Activated CD8-positive, alpha-beta T cell treated with anti-CD3 and anti-CD28 coated beads, Interleukin-2, amount 10 ng/mL, durations not matched to agents 7 days and 5 days (primary cell): Measurements from ENCODE around the gene SNCA. TPM values are rescaled to one million over a fixed set of nuclear protein-coding genes. Genes with fewer than 3 reads are reported as not detected.

ENCODE experiments used
- ATAC-seq: fragments of 150-1000 bp; cut with Tn5 transposase; one replicate; pipeline ENCODE4 v1.10.0; 2021; ENCODE audit warnings: moderate library complexity
- CTCF ChIA-PET: fragments of 350-600 bp; sonication (Branson Sonifier 250); formaldehyde crosslinking; loops from one replicate; lab custom pipeline; 2021; ENCODE audit warnings: antibody characterized with exemption; lab: Charles Lee
- POLR2A ChIA-PET: fragments of 350-600 bp; sonication (Branson Sonifier 250); formaldehyde crosslinking; loops from one replicate; lab custom pipeline; 2021; ENCODE audit warnings: antibody characterized with exemption; lab: Charles Lee
- DNase-seq: peaks from one replicate; pipeline ENCODE4 v3.0.0-alpha.2; 2020
- H3K27ac Mint-ChIP-seq: one replicate; pipeline ENCODE4 v1.8.0; 2021; ENCODE audit warnings: mild to moderate bottlenecking, mixed read lengths
- H3K27me3 Mint-ChIP-seq: one replicate; pipeline ENCODE4 v1.8.0; 2021; ENCODE audit warnings: low read depth, mixed read lengths
- H3K36me3 Mint-ChIP-seq: one replicate; pipeline ENCODE4 v1.8.0; 2021; ENCODE audit warnings: low read depth, mixed read lengths
- H3K4me1 Mint-ChIP-seq: one replicate; pipeline ENCODE4 v1.8.0; 2021; ENCODE audit warnings: low read depth, mixed read lengths
- H3K4me3 Mint-ChIP-seq: one replicate; pipeline ENCODE4 v1.8.0; 2021; ENCODE audit warnings: mild to moderate bottlenecking, mixed read lengths
- H3K9me3 Mint-ChIP-seq: one replicate; pipeline ENCODE4 v1.8.0; 2022; ENCODE audit warnings: mixed read lengths; ENCODE audit not compliant: insufficient read depth
- total RNA-seq, 2 experiments: library from RNA; stranded (reverse); gene quantifications; one replicate each; pipeline ENCODE4 v1.2.3, GENCODE V29; 2021

SNCA gene
- 1 to 10 TPM; 3.8 to 4.3 TPM for total RNA-seq

GRCh38 chr4:89836897-89837384 is at the start of gene SNCA:
Gene SNCA, minus strand, starts transcription at chr4:89837161. Its CDS starts 1,494 bp downstream, at chr4:89835667.
- H3K4me1 Mint-ChIP-seq: peaks cover 30% of the 10 kb centered on the region
- H3K27me3 Mint-ChIP-seq: peaks cover 58% of the 10 kb centered on the region
- H3K36me3 Mint-ChIP-seq: peaks cover 3% of the 10 kb centered on the region
- peak within 1 kb of the TSS; percentile 72 for H3K4me3 Mint-ChIP-seq
- peak; percentile 35 for DNase-seq
- H3K27ac Mint-ChIP-seq: no peak within 1 kb of the TSS
- ATAC-seq: peak; percentile 75
- ChIA-PET POLR2A (no interaction called here), CTCF (no interaction called here)
- no peaks in the 10 kb centered on the region for H3K9me3 Mint-ChIP-seq

- Mint-ChIP-seq H3K27ac (no peak overlapping the region), H3K4me3 (no peak overlapping the region), H3K4me1 (no peaks in the 10 kb centered on the region), H3K9me3 (no peaks in the 10 kb centered on the region), H3K36me3 (no peaks in the 10 kb centered on the region), H3K27me3 (peaks cover 12% of the 10 kb centered on the region)
- ATAC-seq (no peak), DNase-seq (no peak)
- POLR2A ChIA-PET: no interaction called here
- CTCF ChIA-PET: interaction anchor here (0.9 to 1.3 kb wide), 3 partner anchors 10 to 393 kb away, joined by 3 to 5 read pairs (median 4); partner anchors contain the start of gene MMRN1
Measured at GRCh38 chr4:89879215-89879614, 42.3 kb upstream of the SNCA start.

- H3K27me3 Mint-ChIP-seq: peaks cover 12% of the 10 kb centered on the region
- ATAC-seq (no peak), DNase-seq (no peak)
- H3K4me3 Mint-ChIP-seq: no peak overlapping the region
- no peaks in the 10 kb centered on the region for H3K36me3 Mint-ChIP-seq
- ChIA-PET CTCF (interaction anchor here (0.9 to 1.3 kb wide), 3 partner anchors 10 to 393 kb away, joined by 3 to 5 read pairs (median 4); partner anchors contain the start of gene MMRN1), POLR2A (no interaction called here)
- no peak overlapping the region for H3K27ac Mint-ChIP-seq
- H3K9me3 Mint-ChIP-seq: no peaks in the 10 kb centered on the region
- H3K4me1 Mint-ChIP-seq: no peaks in the 10 kb centered on the region
Measured at GRCh38 chr4:89878611-89879010, 41.6 kb upstream of the SNCA start.

- no peak for ATAC-seq
- CTCF ChIA-PET: no interaction called here
Measured at GRCh38 chr4:89876548-89876947, 39.6 kb upstream of the SNCA start.

GRCh38 chr4:89871211-89871610 is 34.2 kb upstream of the SNCA start:
- Mint-ChIP-seq H3K27me3 (peaks cover 6% of the 10 kb centered on the region), H3K9me3 (no peaks in the 10 kb centered on the region), H3K36me3 (no peaks in the 10 kb centered on the region), H3K27ac (no peak overlapping the region), H3K4me3 (no peak overlapping the region), H3K4me1 (no peaks in the 10 kb centered on the region)
- CTCF ChIA-PET: no interaction called here
- POLR2A ChIA-PET: no interaction called here
- ATAC-seq (no peak), DNase-seq (no peak)

More at GRCh38 chr4:89876548-89876947, 39.6 kb upstream of the SNCA start:
- H3K36me3 Mint-ChIP-seq: no peaks in the 10 kb centered on the region
- POLR2A ChIA-PET: no interaction called here
- DNase-seq: no peak
- H3K9me3 Mint-ChIP-seq: no peaks in the 10 kb centered on the region
- no peaks in the 10 kb centered on the region for H3K4me1 Mint-ChIP-seq
- H3K27ac Mint-ChIP-seq: no peak overlapping the region
- H3K4me3 Mint-ChIP-seq: no peak overlapping the region
- H3K27me3 Mint-ChIP-seq: peaks cover 6% of the 10 kb centered on the region

GRCh38 chr4:89868999-89869589 is 32.1 kb upstream of the SNCA start:
- DNase-seq (no peak), ATAC-seq (no peak)
- ChIA-PET CTCF (interaction anchor here (0.9 to 1.3 kb wide), 3 partner anchors 10 to 282 kb away, joined by 3 to 4 read pairs (median 4); partner anchors contain the start of gene MMRN1), POLR2A (no interaction called here)
- H3K4me1 Mint-ChIP-seq: no peaks in the 10 kb centered on the region
- no peak overlapping the region for H3K4me3 Mint-ChIP-seq
- H3K9me3 Mint-ChIP-seq: peaks cover 2% of the 10 kb centered on the region
- no peak overlapping the region for H3K27ac Mint-ChIP-seq
- no peaks in the 10 kb centered on the region for H3K36me3 Mint-ChIP-seq
- peaks cover 7% of the 10 kb centered on the region for H3K27me3 Mint-ChIP-seq

- DNase-seq (no peak), ATAC-seq (no peak)
- POLR2A ChIA-PET: no interaction called here
- Mint-ChIP-seq H3K27me3 (peaks cover 7% of the 10 kb centered on the region), H3K27ac (no peak overlapping the region), H3K4me3 (no peak overlapping the region), H3K36me3 (no peaks in the 10 kb centered on the region), H3K4me1 (no peaks in the 10 kb centered on the region), H3K9me3 (peaks cover 2% of the 10 kb centered on the region)
- CTCF ChIA-PET: interaction anchor here (1.2 to 1.3 kb wide), 3 partner anchors 11 to 281 kb away, joined by 3 to 4 read pairs (median 3); no protein-coding TSS in a partner anchor
Measured at GRCh38 chr4:89868276-89868675, 31.3 kb upstream of the SNCA start.

GRCh38 chr4:89863533-89863932 is 26.6 kb upstream of the SNCA start:
- no peak overlapping the region for H3K27ac Mint-ChIP-seq
- H3K4me1 Mint-ChIP-seq: no peaks in the 10 kb centered on the region
- no peak overlapping the region for H3K4me3 Mint-ChIP-seq
- ChIA-PET CTCF (no interaction called here), POLR2A (no interaction called here)
- H3K36me3 Mint-ChIP-seq: no peaks in the 10 kb centered on the region
- DNase-seq (no peak), ATAC-seq (no peak)
- H3K27me3 Mint-ChIP-seq: peaks cover 7% of the 10 kb centered on the region
- peaks cover 2% of the 10 kb centered on the region for H3K9me3 Mint-ChIP-seq

GRCh38 chr4:89860971-89861370 is 24.0 kb upstream of the SNCA start:
- H3K27me3 Mint-ChIP-seq: peaks cover 8% of the 10 kb centered on the region
- POLR2A ChIA-PET: no interaction called here
- CTCF ChIA-PET: no interaction called here
- no peaks in the 10 kb centered on the region for H3K4me1 Mint-ChIP-seq
- H3K36me3 Mint-ChIP-seq: no peaks in the 10 kb centered on the region
- DNase-seq (no peak), ATAC-seq (no peak)
- peaks cover 1% of the 10 kb centered on the region for H3K9me3 Mint-ChIP-seq
- no peak overlapping the region for H3K27ac Mint-ChIP-seq
- H3K4me3 Mint-ChIP-seq: no peak overlapping the region

GRCh38 chr4:89855236-89855635 is 18.3 kb upstream of the SNCA start:
- H3K9me3 Mint-ChIP-seq: no peaks in the 10 kb centered on the region
- no peaks in the 10 kb centered on the region for H3K4me1 Mint-ChIP-seq
- DNase-seq: no peak
- H3K36me3 Mint-ChIP-seq: peaks cover 4% of the 10 kb centered on the region
- ChIA-PET CTCF (no interaction called here), POLR2A (no interaction called here)
- no peak overlapping the region for H3K4me3 Mint-ChIP-seq
- H3K27ac Mint-ChIP-seq: no peak overlapping the region
- peaks cover 7% of the 10 kb centered on the region for H3K27me3 Mint-ChIP-seq
- ATAC-seq: no peak

GRCh38 chr4:89847571-89848325 is 10.8 kb upstream of the SNCA start:
- Mint-ChIP-seq H3K36me3 (peaks cover 4% of the 10 kb centered on the region), H3K9me3 (peaks cover 5% of the 10 kb centered on the region), H3K4me3 (no peak overlapping the region), H3K27me3 (peaks cover 11% of the 10 kb centered on the region), H3K27ac (no peak overlapping the region), H3K4me1 (no peaks in the 10 kb centered on the region)
- POLR2A ChIA-PET: no interaction called here
- ATAC-seq: no peak
- no peak for DNase-seq
- CTCF ChIA-PET: no interaction called here

GRCh38 chr4:89839558-89839957 is 2.6 kb upstream of the SNCA start:
- no peak overlapping the region for H3K27ac Mint-ChIP-seq
- no peak for ATAC-seq
- CTCF ChIA-PET: no interaction called here
- H3K4me1 Mint-ChIP-seq: peaks cover 28% of the 10 kb centered on the region
- peaks cover 55% of the 10 kb centered on the region for H3K27me3 Mint-ChIP-seq
- POLR2A ChIA-PET: no interaction called here
- H3K4me3 Mint-ChIP-seq: no peak overlapping the region
- H3K36me3 Mint-ChIP-seq: peaks cover 3% of the 10 kb centered on the region
- no peaks in the 10 kb centered on the region for H3K9me3 Mint-ChIP-seq
- DNase-seq: no peak
